Choroid plexus epithelial cell (primary cell): ENCODE data around the gene PACS1.

Source experiments
- DNase-seq: peaks from one replicate; pipeline ENCODE4 v3.0.0-alpha.2; 2010; ENCODE audit warnings: low read depth
- H3K4me3 ChIP-seq: 2 replicates; pipeline ENCODE4 v1.5.1; 2011; ENCODE audit warnings: low read depth, mild to moderate bottlenecking, control low read depth, low read length, moderate library complexity
- CTCF ChIP-seq: conservative IDR thresholded peaks from 2 replicates; pipeline ENCODE4 v1.5.1; 2011; ENCODE audit warnings: low read depth, mild to moderate bottlenecking, control low read depth, inconsistent platforms, low read length, moderate library complexity

The PACS1 gene

GRCh38 chr11:66130978-66131377 lies 60.9 kb downstream of the PACS1 start:
- no peak overlapping the region for H3K4me3 ChIP-seq
- no peak for DNase-seq
- no peak for TF ChIP-seq CTCF

GRCh38 chr11:66131937-66132632 lies 62.0 kb downstream of the PACS1 start:
- H3K4me3 ChIP-seq = no peak overlapping the region
- no peak for DNase-seq
- no peak for TF ChIP-seq CTCF

- no peak for TF ChIP-seq CTCF
- no peak overlapping the region for H3K4me3 ChIP-seq
- DNase-seq = no peak
Observed at GRCh38 chr11:66133216-66133775, 63.2 kb downstream of the PACS1 start.

GRCh38 chr11:66136752-66137123 lies 66.7 kb downstream of the PACS1 start:
- no peak for TF ChIP-seq CTCF
- peak; percentile 78 for DNase-seq
- H3K4me3 ChIP-seq = no peak overlapping the region

- TF ChIP-seq CTCF = no peak
- H3K4me3 ChIP-seq = no peak overlapping the region
- DNase-seq = no peak
Observed at GRCh38 chr11:66139817-66140404, 69.8 kb downstream of the PACS1 start.

GRCh38 chr11:66142370-66143263 lies 72.5 kb downstream of the PACS1 start:
- H3K4me3 ChIP-seq = no peak overlapping the region
- DNase-seq = no peak
- no peak for TF ChIP-seq CTCF
